Sigmoid colon (tissue), 4 donors: ENCODE data around the gene SRP68.

Experiments used
- CTCF ChIP-seq, 4 experiments: fragments of 450-650 bp in 3 of 4; fragments of 200-600 bp in 1 of 4; IDR thresholded peaks; one replicate each; pipeline ENCODE4 v1.5.1; 2016 to 2019; ENCODE audit warnings: antibody characterized with exemption in 4 of 4, mild to moderate bottlenecking in 3 of 4, moderate library complexity in 2 of 4
- POLR2A ChIP-seq, 2 donors: fragments of 450-650 bp; IDR thresholded peaks; one replicate each; pipeline ENCODE4 v1.6.1; 2016; ENCODE audit warnings: antibody characterized with exemption in 2 of 2, mild to moderate bottlenecking in 2 of 2, moderate library complexity in 2 of 2
- POLR2AphosphoS5 ChIP-seq, 4 donors: sonication (generic); formaldehyde crosslinking; IDR thresholded peaks; one replicate each; pipeline ENCODE4 v1.6.1; 2017; ENCODE audit warnings: antibody characterized with exemption in 4 of 4

- no peak for TF ChIP-seq POLR2A (IDR thresholded peaks at IDR 0.05)
- no peak for TF ChIP-seq POLR2AphosphoS5 (IDR thresholded peaks at IDR 0.05)
- TF ChIP-seq CTCF (IDR thresholded peaks at IDR 0.05), result no peak
These were observed 48.3 kb upstream of the SRP68 start for GRCh38 chr17:76120658-76121008.
